ENCODE results near the gene SRPK2. TPM values are rescaled to one million over a fixed set of nuclear protein-coding genes. Genes with fewer than 3 reads are reported as not detected.
"Not testable (repeated sequence)": the region's sequence is repeated elsewhere in the genome, so short reads cannot be mapped to it uniquely, and the experiment has no call there.

The SRPK2 gene
- total RNA-seq, 1 donor from 2014 or later = 54.1 TPM

DNA sequence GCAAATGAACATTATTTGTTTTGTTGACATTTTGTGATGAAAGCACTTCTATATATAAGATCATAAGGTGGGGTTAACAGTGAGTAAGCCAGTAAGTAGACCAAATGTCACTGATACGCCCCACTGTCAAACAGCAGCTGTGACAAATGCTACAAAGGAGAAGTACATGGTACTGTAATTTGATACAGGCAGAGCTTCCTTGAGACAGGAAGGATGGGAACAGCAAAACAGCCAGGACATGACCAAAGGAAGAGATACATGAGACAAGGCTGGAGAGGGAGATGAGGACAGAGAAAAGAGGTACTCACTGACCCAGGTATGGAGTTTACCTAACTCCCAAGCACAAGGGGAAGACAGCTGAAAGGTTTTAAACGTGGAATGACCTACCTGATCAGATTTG, 127.0 kb downstream of the SRPK2 start:
- no peaks in the 10 kb centered on the region for H3K27me3 Mint-ChIP-seq (ENCODE audit: insufficient read depth, low read depth)
- Histone ChIP-seq H3K27ac (no peak overlapping the region), H3F3A (ENCODE audit: low read depth) (no peaks in the 10 kb centered on the region), H3K79me2 (ENCODE audit: low read depth) (peaks cover 55% of the 10 kb centered on the region), H3K36me3 (no peaks in the 10 kb centered on the region), H3K4me3 (no peak overlapping the region), H3K9me3 (ENCODE audit: low read depth) (peaks cover 5% of the 10 kb centered on the region), H3K4me2 (no peak overlapping the region), H2AFZ (replicated peaks) (no peak overlapping the region), H3K4me1 (peaks cover 10% of the 10 kb centered on the region), H4K20me1 (ENCODE audit: low read depth) (peaks cover 5% of the 10 kb centered on the region), H3K9ac (no peak overlapping the region), H3K27me3 (no peaks in the 10 kb centered on the region)
- peaks cover 8% of the 10 kb centered on the region for H3K36me3 Mint-ChIP-seq
- no peak for DNase-seq (ENCODE audit: low spot score)
- H3K27ac Mint-ChIP-seq = no peak overlapping the region
- TF ChIP-seq EZH2 (IDR thresholded peaks at IDR 0.05) (no peak), EZH2phosphoT487 (IDR thresholded peaks at IDR 0.05) (no peak), CTCF (IDR thresholded peaks at IDR 0.05) (no peak)
- H3K4me1 Mint-ChIP-seq = peaks cover 15% of the 10 kb centered on the region
- no peak overlapping the region for H3K4me3 Mint-ChIP-seq
- peaks cover 21% of the 10 kb centered on the region for H3K9me3 Mint-ChIP-seq

GRCh38 chr7:105260201-105260871, 128.4 kb downstream of the SRPK2 start:
- not testable (repeated sequence) for H3K4me1 ChIP-seq; H4K20me1 ChIP-seq (ENCODE audit: low read depth); H3K36me3 ChIP-seq; H3K27me3 ChIP-seq; H3K4me3 ChIP-seq; H3F3A ChIP-seq (ENCODE audit: low read depth); H3K27ac ChIP-seq; H3K9ac ChIP-seq; H3K4me2 ChIP-seq; DNase-seq (ENCODE audit: low spot score); H3K4me3 Mint-ChIP-seq; H3K9me3 ChIP-seq (ENCODE audit: low read depth); H3K27ac Mint-ChIP-seq; H3K27me3 Mint-ChIP-seq (ENCODE audit: insufficient read depth, low read depth); H2AFZ ChIP-seq (replicated peaks); H3K36me3 Mint-ChIP-seq
- peaks cover 59% of the 10 kb centered on the region for H3K79me2 ChIP-seq (ENCODE audit: low read depth)
- Mint-ChIP-seq H3K9me3 (peaks cover 21% of the 10 kb centered on the region), H3K4me1 (peaks cover 20% of the 10 kb centered on the region)

- H4K20me1 ChIP-seq (ENCODE audit: low read depth); H3K27me3 ChIP-seq; H3K9ac ChIP-seq; H3K4me3 Mint-ChIP-seq; H3K27me3 Mint-ChIP-seq (ENCODE audit: insufficient read depth, low read depth); DNase-seq (ENCODE audit: low spot score); H3K4me2 ChIP-seq; H3F3A ChIP-seq (ENCODE audit: low read depth); H3K4me1 ChIP-seq; H3K36me3 Mint-ChIP-seq; H3K9me3 ChIP-seq (ENCODE audit: low read depth); H3K27ac ChIP-seq; H3K36me3 ChIP-seq; H3K4me3 ChIP-seq; H2AFZ ChIP-seq (replicated peaks); H3K27ac Mint-ChIP-seq: not testable (repeated sequence)
- H3K9me3 Mint-ChIP-seq = peaks cover 21% of the 10 kb centered on the region
- H3K79me2 ChIP-seq (ENCODE audit: low read depth) = peaks cover 69% of the 10 kb centered on the region
- H3K4me1 Mint-ChIP-seq = peaks cover 20% of the 10 kb centered on the region
These were observed 129.8 kb downstream of the SRPK2 start for GRCh38 chr7:105258919-105259318.

- no peaks in the 10 kb centered on the region for H3K27me3 Mint-ChIP-seq (ENCODE audit: insufficient read depth, low read depth)
- no peak for DNase-seq (ENCODE audit: low spot score)
- Histone ChIP-seq H3K9ac (no peak overlapping the region), H3K79me2 (ENCODE audit: low read depth) (peaks cover 73% of the 10 kb centered on the region), H4K20me1 (ENCODE audit: low read depth) (peaks cover 5% of the 10 kb centered on the region), H3K9me3 (ENCODE audit: low read depth) (peaks cover 5% of the 10 kb centered on the region), H3K27me3 (no peaks in the 10 kb centered on the region), H3F3A (ENCODE audit: low read depth) (no peaks in the 10 kb centered on the region), H3K4me1 (peaks cover 10% of the 10 kb centered on the region), H3K4me2 (no peak overlapping the region), H2AFZ (replicated peaks) (no peak overlapping the region), H3K27ac (no peak overlapping the region), H3K4me3 (no peak overlapping the region), H3K36me3 (no peaks in the 10 kb centered on the region)
- H3K4me1 Mint-ChIP-seq = peaks cover 20% of the 10 kb centered on the region
- H3K27ac Mint-ChIP-seq = no peak overlapping the region
- peaks cover 21% of the 10 kb centered on the region for H3K9me3 Mint-ChIP-seq
- no peak overlapping the region for H3K4me3 Mint-ChIP-seq
- peaks cover 8% of the 10 kb centered on the region for H3K36me3 Mint-ChIP-seq
- TF ChIP-seq EZH2 (IDR thresholded peaks at IDR 0.05) (no peak), EZH2phosphoT487 (IDR thresholded peaks at IDR 0.05) (no peak), CTCF (IDR thresholded peaks at IDR 0.05) (no peak)
These were observed 131.4 kb downstream of the SRPK2 start for GRCh38 chr7:105257338-105257737.

Measured in neural progenitor cell (in vitro differentiated cells).